ENCODE results near the gene ZNF316. TPM values are rescaled to one million over a fixed set of nuclear protein-coding genes. Genes with fewer than 3 reads are reported as not detected.

Gene ZNF316
- total and polyA plus RNA-seq, 2 experiments from 2014 or later = 16.9 to 26.7 TPM

DNA sequence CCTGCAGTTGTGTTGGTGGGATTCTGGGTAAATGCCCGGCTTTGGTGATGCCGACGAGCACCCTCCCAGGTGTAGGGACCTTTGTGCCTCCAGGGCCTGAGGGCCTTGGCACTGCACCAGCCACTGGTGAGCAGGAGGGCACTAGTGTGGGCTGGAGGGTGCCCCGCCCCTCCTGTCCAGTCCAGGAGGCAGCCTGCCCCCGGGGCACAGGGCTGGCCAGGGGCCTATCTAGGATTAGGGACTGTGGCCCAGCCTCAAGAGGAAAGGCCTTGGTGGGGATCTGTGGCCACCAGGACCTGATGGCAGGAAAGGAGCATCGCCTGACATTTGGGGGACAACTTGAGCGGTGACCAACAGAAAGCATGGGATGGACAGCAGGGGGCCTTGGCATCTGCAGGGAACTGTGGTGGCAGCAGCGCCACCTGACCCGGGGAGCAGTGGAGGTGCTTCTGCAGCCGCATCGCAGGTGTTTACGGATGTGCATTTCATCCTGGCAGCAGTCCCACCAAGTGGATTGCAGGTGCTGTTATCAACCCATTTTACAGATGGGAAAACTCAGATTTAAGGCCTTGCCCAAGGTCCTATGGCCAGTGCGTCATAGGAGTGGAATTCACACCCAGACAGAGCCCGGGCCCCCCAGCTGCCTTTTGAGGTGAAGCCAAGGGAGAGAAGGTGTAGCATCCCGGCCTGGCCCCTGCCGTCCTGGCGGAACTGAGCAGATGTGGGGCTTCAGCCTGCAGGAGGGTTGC is 11.1 kb downstream of the ZNF316 start:
- H3K27me3 ChIP-seq = no peaks in the 10 kb centered on the region
- no peak overlapping the region for H2AFZ ChIP-seq
- no peak for TF ChIP-seq EZH2 (IDR thresholded peaks at IDR 0.05; ENCODE audit: borderline replicate concordance)
- TF ChIP-seq EZH2phosphoT487 (IDR thresholded peaks at IDR 0.05; ENCODE audit: low read depth, severe bottlenecking, unreplicated experiment) = no peak
- TF ChIP-seq, protein P1, sequence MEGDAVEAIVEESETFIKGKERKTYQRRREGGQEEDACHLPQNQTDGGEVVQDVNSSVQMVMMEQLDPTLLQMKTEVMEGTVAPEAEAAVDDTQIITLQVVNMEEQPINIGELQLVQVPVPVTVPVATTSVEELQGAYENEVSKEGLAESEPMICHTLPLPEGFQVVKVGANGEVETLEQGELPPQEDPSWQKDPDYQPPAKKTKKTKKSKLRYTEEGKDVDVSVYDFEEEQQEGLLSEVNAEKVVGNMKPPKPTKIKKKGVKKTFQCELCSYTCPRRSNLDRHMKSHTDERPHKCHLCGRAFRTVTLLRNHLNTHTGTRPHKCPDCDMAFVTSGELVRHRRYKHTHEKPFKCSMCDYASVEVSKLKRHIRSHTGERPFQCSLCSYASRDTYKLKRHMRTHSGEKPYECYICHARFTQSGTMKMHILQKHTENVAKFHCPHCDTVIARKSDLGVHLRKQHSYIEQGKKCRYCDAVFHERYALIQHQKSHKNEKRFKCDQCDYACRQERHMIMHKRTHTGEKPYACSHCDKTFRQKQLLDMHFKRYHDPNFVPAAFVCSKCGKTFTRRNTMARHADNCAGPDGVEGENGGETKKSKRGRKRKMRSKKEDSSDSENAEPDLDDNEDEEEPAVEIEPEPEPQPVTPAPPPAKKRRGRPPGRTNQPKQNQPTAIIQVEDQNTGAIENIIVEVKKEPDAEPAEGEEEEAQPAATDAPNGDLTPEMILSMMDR (IDR thresholded peaks at IDR 0.05; ENCODE audit: poor library complexity) = no peak
- WGBS (ENCODE audit: low lambda C conversion rate, missing lambda C conversion rate) = 91% methylated on average over 17 of the region's 17 CpGs
- no peak overlapping the region for H3K4me3 ChIP-seq
- no peaks in the 10 kb centered on the region for H3K79me2 ChIP-seq
- H3K4me2 ChIP-seq = no peak overlapping the region
- no peaks in the 10 kb centered on the region for H3K9me3 ChIP-seq (ENCODE audit: low read depth)
- H3K9me2 ChIP-seq (replicated peaks; ENCODE audit: insufficient read depth) = no peaks in the 10 kb centered on the region
- no peaks in the 10 kb centered on the region for H3K4me1 ChIP-seq (ENCODE audit: insufficient read depth)
- H4K20me1 ChIP-seq (ENCODE audit: insufficient read depth, poor library complexity, severe bottlenecking) = no peaks in the 10 kb centered on the region
- H3K27ac ChIP-seq = no peak overlapping the region
- H3K36me3 ChIP-seq (replicated peaks; ENCODE audit: insufficient read depth, low read depth) = no peaks in the 10 kb centered on the region
- DNase-seq (ENCODE audit: low spot score) = no peak

DNA sequence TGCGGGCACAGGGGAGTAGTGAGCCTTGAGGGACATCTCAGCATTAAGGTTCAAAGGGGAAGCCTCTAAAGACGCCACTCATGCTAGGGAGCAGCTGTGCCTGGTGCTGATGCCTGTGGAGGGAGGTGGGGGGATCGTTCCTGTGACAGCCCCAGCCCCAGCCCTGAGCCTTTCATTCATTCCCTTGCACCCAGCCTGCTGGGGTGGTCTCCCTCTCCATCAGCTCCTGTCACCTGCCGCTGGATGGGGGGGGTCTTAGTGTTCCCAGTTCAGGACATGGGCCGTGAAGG is 11.6 kb downstream of the ZNF316 start:
- no peak overlapping the region for H2AFZ ChIP-seq
- no peak overlapping the region for H3K27ac ChIP-seq
- H3K27me3 ChIP-seq = no peaks in the 10 kb centered on the region
- 97% methylated on average over 5 of the region's 5 CpGs for WGBS (ENCODE audit: low lambda C conversion rate, missing lambda C conversion rate)
- TF ChIP-seq EZH2phosphoT487 (IDR thresholded peaks at IDR 0.05; ENCODE audit: low read depth, severe bottlenecking, unreplicated experiment) (no peak), EZH2 (IDR thresholded peaks at IDR 0.05; ENCODE audit: borderline replicate concordance) (no peak)
- TF ChIP-seq, protein P1 (IDR thresholded peaks at IDR 0.05; ENCODE audit: poor library complexity) = no peak
- H4K20me1 ChIP-seq (ENCODE audit: insufficient read depth, poor library complexity, severe bottlenecking) = no peaks in the 10 kb centered on the region
- no peaks in the 10 kb centered on the region for H3K9me3 ChIP-seq (ENCODE audit: low read depth)
- DNase-seq (ENCODE audit: low spot score) = no peak
- no peaks in the 10 kb centered on the region for H3K36me3 ChIP-seq (replicated peaks; ENCODE audit: insufficient read depth, low read depth)
- H3K4me3 ChIP-seq = no peak overlapping the region
- H3K9me2 ChIP-seq (replicated peaks; ENCODE audit: insufficient read depth) = no peaks in the 10 kb centered on the region
- H3K4me2 ChIP-seq = no peak overlapping the region
- no peaks in the 10 kb centered on the region for H3K4me1 ChIP-seq (ENCODE audit: insufficient read depth)
- H3K79me2 ChIP-seq = no peaks in the 10 kb centered on the region

DNA sequence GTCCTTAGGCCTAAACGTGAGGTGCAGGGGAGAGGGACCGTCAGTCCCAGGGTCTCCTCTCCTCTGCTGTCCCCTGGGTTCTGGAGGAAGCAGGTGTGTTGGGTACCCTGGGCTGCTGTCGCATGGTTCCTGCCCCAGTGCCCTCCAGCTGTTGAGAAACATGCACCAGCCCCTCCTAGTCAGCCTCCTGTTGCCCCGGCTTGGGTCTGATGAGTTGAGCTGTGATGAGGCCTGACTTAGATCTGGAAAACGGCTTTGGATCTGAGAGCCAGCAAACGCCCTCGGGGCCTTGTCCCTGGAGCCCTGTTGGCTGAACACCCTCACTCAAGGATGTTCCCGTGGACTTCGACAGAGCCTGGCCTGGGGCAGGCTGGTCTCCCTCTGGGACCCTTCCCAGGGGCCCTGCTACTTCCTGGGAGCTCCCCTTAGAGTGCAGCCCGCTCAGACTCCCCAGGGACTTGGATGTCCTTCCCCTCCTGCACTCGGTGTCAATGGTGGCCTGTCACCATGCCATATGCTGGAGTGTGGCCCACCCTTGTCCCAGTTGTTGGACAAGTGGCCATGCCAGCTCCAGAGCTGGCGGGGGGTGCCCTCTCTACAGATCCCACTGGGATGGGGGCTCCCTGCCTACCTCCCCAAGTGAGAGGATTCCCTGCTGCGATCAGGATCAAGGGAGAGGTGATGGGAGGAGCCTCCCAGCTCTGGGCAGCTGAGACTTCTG is 12.3 kb downstream of the ZNF316 start:
- Histone ChIP-seq H3K9me2 (replicated peaks; ENCODE audit: insufficient read depth) (no peaks in the 10 kb centered on the region), H4K20me1 (ENCODE audit: insufficient read depth, poor library complexity, severe bottlenecking) (no peaks in the 10 kb centered on the region), H3K27ac (no peak overlapping the region), H3K9me3 (ENCODE audit: low read depth) (no peaks in the 10 kb centered on the region), H3K79me2 (no peaks in the 10 kb centered on the region), H3K27me3 (no peaks in the 10 kb centered on the region), H3K4me1 (ENCODE audit: insufficient read depth) (no peaks in the 10 kb centered on the region), H2AFZ (no peak overlapping the region), H3K36me3 (replicated peaks; ENCODE audit: insufficient read depth, low read depth) (no peaks in the 10 kb centered on the region), H3K4me2 (no peak overlapping the region), H3K4me3 (no peak overlapping the region)
- 90% methylated on average over 13 of the region's 13 CpGs for WGBS (ENCODE audit: low lambda C conversion rate, missing lambda C conversion rate)
- TF ChIP-seq EZH2phosphoT487 (IDR thresholded peaks at IDR 0.05; ENCODE audit: low read depth, severe bottlenecking, unreplicated experiment) (no peak), EZH2 (IDR thresholded peaks at IDR 0.05; ENCODE audit: borderline replicate concordance) (no peak)
- TF ChIP-seq, protein P1 (IDR thresholded peaks at IDR 0.05; ENCODE audit: poor library complexity) = no peak
- no peak for DNase-seq (ENCODE audit: low spot score)
